C4-2B (cell line): ENCODE results near the gene PGM1.

Experiments
- CTCF ChIP-seq: fragments of 450-650 bp; conservative IDR thresholded peaks from 2 replicates; pipeline ENCODE4 v1.5.1; 2017; ENCODE audit warnings: mild to moderate bottlenecking
- ZFX ChIP-seq: fragments of 450-650 bp; IDR thresholded peaks from 2 replicates; pipeline ENCODE4 v1.6.1; 2017

GRCh38 chr1:63688302-63688890 lies 95.2 kb downstream of the PGM1 start:
- TF ChIP-seq CTCF (no peak), ZFX (no peak)
